Measurements from ENCODE around the gene LRRC8D. TPM values are rescaled to one million over a fixed set of nuclear protein-coding genes. Genes with fewer than 3 reads are reported as not detected.

LRRC8D gene
- total and polyA plus RNA-seq, 8 donors = 14.3 to 23.6 (median 17.0) TPM

- H3K4me3 ChIP-seq = no peak overlapping the region
- no peaks in the 10 kb centered on the region for H3K27me3 ChIP-seq
- TF ChIP-seq CTCF (IDR thresholded peaks at IDR 0.05) = no peak
- H3K36me3 ChIP-seq = no peaks in the 10 kb centered on the region
- H3K27ac ChIP-seq = no peak overlapping the region
- peak in 1 of 4 donors; percentile 42 for DNase-seq
- H3K4me1 ChIP-seq = no peaks in the 10 kb centered on the region
- H3K9me3 ChIP-seq = no peaks in the 10 kb centered on the region
- ATAC-seq = peak; percentile 93
- intact Hi-C loops (cut with DNase I) = no loop called here
These were observed 132.3 kb downstream of the LRRC8D start for GRCh38 chr1:89953131-89953626.

DNA sequence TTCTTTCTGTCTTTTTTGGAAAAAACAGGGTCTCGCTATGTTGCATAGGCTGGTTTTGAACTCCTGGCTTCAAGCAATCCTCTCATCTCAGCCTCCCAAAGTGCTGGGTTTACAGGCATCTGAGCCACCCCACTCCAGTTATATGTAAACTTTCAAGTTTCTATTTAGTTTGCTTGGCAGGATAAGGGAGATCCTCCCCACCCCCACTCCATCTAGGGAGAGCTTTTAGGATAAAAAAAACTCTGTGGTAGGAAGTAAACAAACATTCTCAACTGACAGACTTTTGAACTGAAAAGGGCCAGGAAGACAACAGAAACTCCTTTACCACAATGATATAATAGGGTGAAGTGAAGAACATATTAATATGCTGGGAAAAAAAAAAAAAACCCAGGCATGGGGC is 133.1 kb downstream of the LRRC8D start:
- no peaks in the 10 kb centered on the region for H3K4me1 ChIP-seq
- no peak for DNase-seq
- intact Hi-C loops (cut with DNase I) = no loop called here
- H3K27me3 ChIP-seq = no peaks in the 10 kb centered on the region
- H3K4me3 ChIP-seq = no peak overlapping the region
- H3K9me3 ChIP-seq = no peaks in the 10 kb centered on the region
- H3K27ac ChIP-seq = no peak overlapping the region
- ATAC-seq = no peak
- no peak for TF ChIP-seq CTCF (IDR thresholded peaks at IDR 0.05)
- H3K36me3 ChIP-seq = no peaks in the 10 kb centered on the region

DNA sequence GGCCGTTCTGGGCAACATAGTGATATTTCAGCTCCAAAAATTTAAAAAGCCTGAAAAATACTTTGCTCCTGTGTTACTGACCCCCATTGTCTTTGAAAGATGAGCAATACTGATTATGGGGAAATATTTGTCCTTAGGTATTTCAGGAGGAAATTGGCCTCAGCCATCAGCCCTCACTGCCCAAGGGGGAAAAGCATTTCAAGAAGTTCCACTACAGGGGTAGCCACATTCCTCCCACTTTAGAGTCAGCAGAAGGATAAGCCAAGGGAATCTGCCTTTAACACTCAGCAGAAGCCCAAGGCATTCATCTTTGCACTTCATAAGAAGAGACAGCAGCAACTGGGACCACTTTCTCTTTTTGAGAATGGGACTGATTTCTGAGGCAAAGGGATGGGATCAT is 133.6 kb downstream of the LRRC8D start:
- intact Hi-C loops (cut with DNase I) = no loop called here

GRCh38 chr1:89955311-89956205 is 134.7 kb downstream of the LRRC8D start:
- intact Hi-C loops (cut with DNase I) = no loop called here
- H3K4me1 ChIP-seq = no peaks in the 10 kb centered on the region
- DNase-seq (no peak), ATAC-seq (no peak)
- H3K9me3 ChIP-seq = no peaks in the 10 kb centered on the region
- TF ChIP-seq CTCF (IDR thresholded peaks at IDR 0.05) = no peak
- no peak overlapping the region for H3K4me3 ChIP-seq
- H3K36me3 ChIP-seq = no peaks in the 10 kb centered on the region
- H3K27ac ChIP-seq = no peak overlapping the region
- H3K27me3 ChIP-seq = no peaks in the 10 kb centered on the region

More for the DNA sequence above, 133.6 kb downstream of the LRRC8D start:
- Histone ChIP-seq H3K4me1 (no peaks in the 10 kb centered on the region), H3K27me3 (no peaks in the 10 kb centered on the region), H3K36me3 (no peaks in the 10 kb centered on the region), H3K9me3 (no peaks in the 10 kb centered on the region), H3K4me3 (no peak overlapping the region), H3K27ac (no peak overlapping the region)
- no peak for TF ChIP-seq CTCF (IDR thresholded peaks at IDR 0.05)
- no peak for ATAC-seq
- no peak for DNase-seq

DNA sequence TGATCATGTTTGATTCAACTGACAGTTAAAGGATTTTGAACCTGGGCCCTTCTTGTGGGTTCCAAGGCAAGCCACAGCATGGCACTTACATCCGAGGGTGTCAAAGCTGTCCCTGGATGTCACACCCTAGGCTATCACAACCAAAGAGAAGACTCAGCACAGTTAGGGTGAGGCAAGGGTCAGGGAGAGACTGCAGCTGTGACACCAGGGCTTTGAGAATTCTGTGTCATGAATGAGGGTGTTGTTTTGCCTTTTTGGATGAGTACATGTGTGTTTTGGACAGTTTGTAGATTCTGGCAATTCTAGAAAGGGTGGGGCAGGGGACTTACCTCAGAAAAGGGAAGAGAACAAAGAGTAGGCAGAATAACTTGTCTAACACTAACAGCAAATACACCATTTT is 136.3 kb downstream of the LRRC8D start:
- H3K4me3 ChIP-seq = no peak overlapping the region
- H3K9me3 ChIP-seq = no peaks in the 10 kb centered on the region
- H3K27me3 ChIP-seq = no peaks in the 10 kb centered on the region
- H3K36me3 ChIP-seq = no peaks in the 10 kb centered on the region
- intact Hi-C loops (cut with DNase I) = no loop called here
- H3K4me1 ChIP-seq = no peaks in the 10 kb centered on the region
- DNase-seq (no peak), ATAC-seq (no peak)
- no peak for TF ChIP-seq CTCF (IDR thresholded peaks at IDR 0.05)
- no peak overlapping the region for H3K27ac ChIP-seq
